ENCODE measurements around the gene TMEM240.
A peak's percentile ranks its signal among the peaks of the same experiment; 100 is the strongest.
"Not testable (repeated sequence)": the region's sequence is repeated elsewhere in the genome, so short reads cannot be mapped to it uniquely, and the experiment has no call there.

TMEM240 gene

DNA sequence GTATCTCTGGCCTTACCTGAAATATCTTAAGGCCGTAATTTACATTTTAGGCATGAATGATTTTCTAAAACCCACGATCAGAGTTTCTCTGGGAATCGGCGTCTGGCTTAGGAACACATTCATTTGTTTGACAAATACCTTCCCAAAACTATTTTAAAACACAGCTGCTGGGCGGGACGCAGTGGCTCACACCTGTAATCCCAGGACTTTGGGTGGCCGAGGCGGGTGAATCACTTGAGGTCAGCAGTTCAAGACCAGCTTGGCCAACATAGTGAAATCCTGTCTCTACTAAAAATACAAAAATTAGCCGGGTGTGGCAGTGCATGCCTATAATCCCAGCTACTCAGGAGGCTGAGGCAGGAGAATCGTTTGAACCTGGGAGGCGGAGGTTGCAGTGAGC lies 16.5 kb upstream of the TMEM240 start:
- DNase-seq: not testable (repeated sequence)

DNA sequence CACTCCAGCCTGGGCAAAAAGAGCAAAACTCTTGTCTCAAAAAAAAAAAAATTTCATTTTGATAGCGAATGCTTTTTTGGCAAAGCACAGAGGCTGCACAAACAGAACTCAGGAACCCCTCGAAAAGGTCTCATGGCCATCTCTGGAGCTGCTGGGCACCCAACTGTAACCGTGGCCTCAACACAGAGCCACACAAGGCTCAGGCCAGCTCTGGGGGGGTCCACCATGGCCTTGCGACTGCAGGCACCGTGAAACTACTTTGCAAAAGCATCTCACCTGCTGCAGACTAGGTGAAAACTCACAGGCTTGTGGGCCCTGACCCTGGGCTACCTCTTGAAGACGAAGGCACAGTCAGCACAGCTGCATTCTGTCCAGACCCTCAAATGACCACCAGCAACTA lies 16.1 kb upstream of the TMEM240 start:
- no peak for DNase-seq

DNA sequence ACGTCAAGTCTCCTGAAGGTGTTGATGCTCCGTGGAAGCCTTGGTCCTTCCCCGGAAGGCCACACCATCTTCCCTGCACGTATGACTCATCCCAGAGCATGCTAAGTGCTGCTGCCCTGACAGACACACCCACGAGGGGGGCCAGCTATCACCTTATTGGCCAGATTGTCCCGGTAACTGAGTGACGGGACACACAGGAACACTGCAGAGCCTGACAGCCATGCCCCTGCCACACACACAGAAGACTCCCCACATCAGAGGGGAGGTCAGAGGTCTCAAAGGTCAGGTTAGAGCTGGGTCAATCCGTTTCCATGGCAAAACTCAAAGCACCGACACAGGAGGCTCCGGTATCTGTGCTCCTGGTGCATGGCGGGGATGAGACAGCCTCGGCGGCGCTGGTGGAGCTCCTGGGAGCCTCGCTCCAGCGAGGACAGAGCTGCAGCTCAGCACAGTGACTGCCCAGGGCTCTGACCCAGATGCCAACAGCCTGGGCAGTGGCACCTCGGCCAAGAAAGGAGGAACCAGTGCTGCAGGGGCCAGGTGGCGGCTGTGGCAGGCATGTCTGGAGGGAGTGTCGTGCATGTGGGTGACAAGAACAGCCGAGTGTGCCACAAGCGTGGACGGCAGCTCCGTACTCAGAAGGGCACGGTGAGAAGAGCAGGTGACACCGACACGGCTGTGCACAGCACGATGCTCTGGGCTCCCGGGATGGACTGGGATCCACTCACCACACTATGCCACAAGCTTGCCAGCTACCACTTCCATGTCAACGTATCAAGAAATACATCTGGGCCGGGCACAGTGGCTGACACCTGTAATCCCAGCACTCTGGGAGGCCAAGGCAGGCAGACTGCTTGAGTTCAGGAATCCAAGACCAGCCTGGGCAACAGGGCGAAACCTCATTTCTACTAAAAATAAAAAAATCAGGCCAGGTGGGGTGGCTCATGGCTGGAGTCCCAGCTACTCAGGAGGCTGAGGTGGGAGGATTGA lies 14.8 kb upstream of the TMEM240 start:
- no peak for DNase-seq

DNA sequence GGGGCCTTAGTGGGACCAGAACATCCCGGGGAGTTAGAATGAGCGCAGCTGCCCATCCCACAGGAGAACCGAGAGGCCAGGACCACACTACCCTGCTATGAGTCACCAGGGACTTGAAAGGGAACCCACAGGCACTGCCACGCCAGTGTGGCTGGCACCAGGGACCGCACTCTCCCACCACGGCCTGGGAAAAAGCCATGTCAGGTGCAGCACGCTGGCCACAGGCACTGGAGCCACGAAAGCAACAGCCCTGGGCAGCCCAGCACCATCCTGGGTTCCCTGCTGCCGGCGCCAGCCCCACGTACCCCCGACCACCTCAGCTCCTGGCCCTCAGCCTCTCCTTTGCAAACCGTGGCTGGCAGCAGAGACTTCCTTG lies 14.1 kb upstream of the TMEM240 start:
- DNase-seq: no peak

DNA sequence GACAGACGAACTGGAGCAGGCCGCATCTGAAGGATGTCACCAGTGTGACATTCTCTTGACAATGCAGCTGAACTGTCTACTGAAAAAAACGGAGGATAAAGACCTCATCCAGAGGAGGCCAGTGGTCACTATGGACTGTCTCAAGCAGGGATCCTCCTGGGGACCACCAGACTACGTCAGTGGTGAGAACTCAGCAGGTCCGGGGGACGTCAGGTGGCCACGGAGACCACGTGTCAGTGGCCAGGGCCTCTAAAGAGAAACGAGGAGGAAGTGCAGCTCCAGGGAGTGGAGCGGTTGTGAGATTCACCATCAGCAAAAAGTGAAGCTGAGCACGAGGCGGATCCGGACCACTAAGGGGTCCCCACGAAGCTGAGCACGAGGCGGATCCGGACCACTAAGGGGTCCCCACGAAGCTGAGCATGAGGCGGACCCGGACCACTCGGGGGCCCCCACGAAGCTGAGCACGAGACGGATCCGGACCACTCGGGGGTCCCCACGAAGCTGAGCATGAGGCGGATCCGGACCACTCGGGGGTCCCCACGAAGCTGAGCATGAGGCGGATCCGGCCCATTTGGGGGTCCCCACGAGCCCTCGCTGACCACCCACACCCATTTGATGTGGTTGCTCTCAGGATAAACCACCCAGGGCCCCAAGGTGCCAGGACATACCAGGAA lies 13.5 kb upstream of the TMEM240 start:
- no peak for DNase-seq

DNA sequence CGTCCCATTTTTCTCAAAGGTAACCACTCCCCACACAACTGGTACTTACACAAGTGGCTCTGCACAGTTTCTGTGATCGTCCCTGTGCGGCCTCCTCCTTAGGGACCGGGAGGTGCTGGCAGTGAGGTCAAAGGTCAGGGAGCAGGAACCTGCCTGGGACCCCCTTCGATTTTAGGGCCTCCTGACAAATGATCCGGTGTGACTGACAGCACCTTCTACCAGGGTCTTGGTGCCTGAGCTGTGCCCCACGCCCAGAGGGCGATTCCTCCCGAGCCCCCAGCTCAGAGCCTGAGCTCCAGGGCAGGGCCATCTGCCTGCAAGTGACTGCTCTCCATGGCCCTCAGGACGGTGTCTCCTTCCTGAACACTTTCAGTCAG lies 11.8 kb upstream of the TMEM240 start:
- no peak for DNase-seq

DNA sequence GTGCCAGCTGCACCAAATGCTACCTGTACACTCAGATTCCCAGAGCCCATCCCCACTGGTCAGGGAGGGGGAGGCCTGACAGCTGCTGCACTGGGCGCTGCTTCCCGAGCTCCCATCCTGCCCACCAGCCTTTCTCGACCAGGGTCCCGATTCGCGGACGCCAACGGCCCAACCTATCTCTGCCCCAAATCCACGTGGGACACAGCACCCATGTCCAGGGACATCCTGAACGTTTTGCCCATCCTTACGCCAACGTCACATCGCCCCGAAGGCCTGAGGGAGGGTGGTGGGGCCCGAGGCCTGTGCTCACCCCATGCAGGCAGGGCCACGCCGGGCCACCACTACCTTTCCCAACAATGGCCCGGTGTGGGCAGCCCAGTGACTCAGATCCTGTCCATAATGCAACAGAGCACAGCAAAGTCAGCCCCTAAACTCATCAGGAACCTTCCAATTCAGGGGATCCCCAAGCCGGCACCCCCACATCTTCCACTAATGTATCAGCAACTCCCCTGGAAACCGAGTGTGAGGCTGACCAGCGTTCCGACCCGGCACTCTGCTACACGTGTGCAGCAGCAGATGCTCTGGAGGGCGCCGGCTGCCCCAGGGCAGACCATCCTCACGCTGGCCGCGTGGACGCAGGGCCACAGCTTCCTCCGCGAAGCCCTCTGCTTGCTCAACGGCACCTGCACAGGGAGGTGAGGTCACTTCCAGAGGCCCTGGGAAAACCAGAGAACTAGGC lies 11.3 kb upstream of the TMEM240 start:
- no peak for DNase-seq

DNA sequence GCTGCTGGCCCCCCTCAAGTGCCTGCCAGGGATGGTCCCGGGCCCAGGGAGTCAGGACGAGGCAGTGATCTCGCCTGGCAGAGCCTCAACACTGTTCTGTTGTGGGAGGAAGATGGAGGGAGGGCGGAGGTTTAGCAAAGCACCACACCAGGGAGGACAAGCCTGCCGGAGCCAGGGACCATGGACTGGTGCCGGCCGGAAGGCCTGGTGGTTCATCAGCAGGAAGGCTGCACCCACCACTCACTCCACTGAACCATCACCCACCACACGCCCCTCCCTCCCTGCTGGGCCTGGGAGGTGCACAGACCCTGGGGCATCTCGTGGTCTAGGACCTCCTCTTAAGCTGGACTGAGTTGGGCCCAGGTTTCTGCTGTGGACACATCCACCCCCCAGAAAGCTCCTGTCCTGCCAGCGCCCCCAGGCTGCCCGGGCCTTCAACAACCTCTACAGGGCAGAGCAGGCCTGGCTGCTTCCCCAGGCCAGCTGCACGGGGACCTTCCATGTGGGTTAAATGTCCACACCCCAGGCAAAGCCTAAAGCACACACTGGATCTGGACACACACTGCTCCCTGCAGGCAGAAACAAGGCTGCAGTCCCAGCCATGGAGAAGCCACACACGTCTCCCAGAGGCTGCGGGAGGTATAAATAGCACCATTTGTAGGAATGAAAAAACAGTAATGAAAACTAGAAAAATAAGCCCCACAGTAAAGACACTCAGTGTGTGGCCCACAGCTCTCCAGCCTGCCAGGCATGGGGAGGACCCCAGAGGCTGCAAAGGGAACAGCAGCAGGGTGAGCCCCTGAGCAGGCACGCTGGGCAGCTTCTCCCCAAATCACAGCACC lies 10.4 kb upstream of the TMEM240 start:
- DNase-seq: no peak

DNA sequence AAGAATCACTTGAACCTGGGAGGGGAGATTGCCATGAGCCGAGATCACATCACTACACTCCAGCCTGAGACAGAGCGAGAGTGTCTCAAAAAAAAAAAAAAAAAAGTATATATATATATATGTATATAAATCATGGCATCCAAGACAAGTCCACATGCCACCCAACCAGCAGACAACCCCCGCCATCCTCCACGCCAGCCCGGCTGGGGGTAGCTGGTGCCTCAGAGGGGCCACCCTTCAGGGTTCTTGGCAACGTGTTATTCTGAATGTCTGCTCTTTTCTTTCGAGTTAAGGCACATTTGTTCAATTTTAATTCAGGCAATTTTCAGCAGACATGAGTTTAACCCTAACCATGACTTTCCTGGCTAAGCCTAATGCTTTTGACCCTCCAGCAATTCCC lies 9.7 kb upstream of the TMEM240 start:
- no peak for DNase-seq

DNA sequence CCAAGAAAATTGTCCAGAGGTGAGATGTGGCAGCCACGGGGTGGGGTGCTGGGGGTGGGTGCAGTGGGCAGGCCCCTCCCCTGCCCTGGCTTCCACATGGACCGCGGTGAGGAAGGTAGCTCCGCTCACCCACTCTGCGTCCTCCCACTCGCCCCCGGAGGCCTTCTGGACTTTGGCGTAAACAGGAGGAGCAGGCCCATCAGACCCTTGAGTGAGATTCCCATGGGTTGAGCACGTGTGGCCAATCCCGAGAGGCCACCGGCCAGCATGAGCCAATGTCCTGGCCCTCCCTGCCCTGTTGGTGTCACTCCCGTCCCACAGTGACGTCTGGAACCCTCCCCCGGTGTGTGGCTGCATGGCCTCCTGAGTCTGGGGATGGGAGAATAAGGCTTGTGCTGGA lies 8.2 kb upstream of the TMEM240 start:
- DNase-seq: no peak

DNA sequence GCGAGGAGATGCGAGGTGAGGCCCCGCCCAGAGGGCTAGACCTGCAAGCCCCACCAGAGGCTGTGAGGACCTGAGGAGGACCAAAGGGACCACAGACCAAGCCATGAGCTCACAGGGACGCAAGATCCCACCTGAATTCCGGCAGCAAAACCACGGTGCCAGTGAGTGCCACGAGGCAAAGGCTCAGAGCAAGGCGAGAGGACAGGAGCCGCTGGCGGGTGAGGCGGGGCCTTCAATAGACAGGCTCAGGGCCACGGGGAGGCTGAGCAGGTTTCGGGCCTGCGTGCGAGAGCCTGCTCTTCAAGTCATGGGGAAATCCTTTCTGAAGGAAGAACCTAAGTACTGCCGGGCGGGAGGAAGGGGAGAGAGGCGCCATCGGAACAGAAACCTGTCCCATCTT lies 7.1 kb upstream of the TMEM240 start:
- DNase-seq: no peak

DNA sequence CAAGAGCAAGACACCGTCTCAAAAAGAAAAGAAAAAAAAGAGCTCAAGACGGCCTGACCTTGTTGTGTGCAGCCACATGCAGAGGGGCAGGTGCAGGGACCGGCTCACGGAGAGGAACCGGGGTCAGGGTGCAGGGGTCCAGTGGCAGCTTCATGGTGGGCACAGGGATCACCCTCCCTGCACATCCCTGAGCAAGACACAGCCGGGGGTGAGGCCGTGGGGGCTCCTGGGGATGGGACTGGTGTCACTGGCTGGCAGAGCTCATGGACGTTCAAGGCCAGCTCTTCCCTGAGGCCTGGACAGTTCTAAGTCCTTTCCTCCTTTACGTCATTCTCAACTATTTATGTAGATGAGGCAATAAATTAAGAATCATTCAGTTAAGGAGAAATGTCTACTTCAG lies 6.6 kb upstream of the TMEM240 start:
- no peak for DNase-seq

DNA sequence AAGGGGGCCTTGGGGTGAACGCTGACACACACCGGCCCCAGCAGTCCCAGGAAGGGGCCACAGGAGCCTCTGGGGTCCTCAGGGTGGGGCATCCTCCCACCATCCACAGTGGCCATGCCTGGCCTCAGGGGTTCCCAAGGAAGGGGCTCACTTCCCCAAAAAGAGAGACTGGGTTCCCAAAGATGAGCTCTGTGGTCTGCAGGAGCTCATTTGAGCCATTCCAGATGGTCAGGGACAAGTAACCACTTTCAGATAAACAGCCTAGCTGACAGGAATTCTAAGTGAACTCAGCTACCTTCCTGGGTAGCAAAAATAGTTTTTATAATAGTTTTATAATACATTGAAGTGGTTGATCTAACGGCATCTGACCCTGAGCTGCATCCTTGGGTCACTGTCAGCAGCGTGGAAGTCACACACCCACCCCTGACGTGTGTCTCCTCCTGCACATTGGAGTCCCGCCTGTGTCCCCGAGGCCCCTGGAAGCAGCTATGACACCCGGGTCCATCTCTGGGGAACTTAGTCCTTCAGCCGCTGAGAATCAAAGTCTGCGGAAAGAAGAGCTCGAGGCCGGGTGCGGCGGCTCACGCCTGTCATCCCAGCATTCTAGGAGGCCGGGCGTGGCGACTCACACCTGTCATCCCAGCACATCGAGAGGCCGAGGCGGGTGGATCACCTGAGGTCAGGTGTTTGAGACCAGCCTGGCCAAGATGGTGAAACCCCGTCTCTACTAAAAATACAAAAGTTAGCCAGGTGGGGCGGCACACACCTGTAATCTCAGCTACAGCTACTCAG lies 5.7 kb upstream of the TMEM240 start:
- no peak for DNase-seq

DNA sequence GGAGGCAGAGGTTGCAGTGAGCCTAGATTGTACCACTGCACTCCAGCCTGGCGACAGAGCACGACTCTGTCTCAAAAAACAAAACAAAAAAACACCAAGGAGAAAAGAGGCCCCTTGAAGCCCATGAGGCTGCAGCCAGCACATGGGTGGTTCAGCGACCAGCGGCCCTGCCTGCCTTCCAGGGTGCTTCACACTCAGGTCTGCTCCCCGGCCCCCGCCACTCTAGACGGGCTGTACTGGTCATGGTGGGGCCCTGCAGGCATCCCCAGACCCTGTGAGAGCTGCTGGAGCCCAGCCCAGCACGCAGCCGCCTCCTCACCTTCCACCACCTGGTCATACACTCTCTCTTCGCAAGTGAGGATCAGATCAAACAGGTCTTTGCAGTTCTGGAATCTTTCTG lies 4.1 kb upstream of the TMEM240 start:
- DNase-seq: no peak

DNA sequence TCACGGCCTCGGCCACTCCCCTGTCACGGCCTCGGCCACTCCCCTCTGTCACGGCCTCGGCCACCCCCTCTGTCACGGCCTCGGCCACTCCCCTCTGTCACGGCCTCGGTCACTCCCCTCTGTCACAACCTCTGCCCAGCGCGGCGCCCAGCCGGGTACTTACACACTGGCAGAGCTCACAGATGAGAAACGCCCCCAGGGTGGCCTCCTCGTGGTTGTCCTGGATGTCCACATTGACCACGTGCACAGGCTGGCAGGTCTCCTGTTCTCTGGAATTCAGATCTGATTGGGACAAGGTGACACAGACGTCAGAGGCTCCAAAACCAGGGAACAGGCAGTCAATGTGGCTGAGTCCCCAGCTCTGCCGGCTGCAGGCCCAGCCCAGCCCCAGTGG lies 3.3 kb upstream of the TMEM240 start:
- no peak for DNase-seq

DNA sequence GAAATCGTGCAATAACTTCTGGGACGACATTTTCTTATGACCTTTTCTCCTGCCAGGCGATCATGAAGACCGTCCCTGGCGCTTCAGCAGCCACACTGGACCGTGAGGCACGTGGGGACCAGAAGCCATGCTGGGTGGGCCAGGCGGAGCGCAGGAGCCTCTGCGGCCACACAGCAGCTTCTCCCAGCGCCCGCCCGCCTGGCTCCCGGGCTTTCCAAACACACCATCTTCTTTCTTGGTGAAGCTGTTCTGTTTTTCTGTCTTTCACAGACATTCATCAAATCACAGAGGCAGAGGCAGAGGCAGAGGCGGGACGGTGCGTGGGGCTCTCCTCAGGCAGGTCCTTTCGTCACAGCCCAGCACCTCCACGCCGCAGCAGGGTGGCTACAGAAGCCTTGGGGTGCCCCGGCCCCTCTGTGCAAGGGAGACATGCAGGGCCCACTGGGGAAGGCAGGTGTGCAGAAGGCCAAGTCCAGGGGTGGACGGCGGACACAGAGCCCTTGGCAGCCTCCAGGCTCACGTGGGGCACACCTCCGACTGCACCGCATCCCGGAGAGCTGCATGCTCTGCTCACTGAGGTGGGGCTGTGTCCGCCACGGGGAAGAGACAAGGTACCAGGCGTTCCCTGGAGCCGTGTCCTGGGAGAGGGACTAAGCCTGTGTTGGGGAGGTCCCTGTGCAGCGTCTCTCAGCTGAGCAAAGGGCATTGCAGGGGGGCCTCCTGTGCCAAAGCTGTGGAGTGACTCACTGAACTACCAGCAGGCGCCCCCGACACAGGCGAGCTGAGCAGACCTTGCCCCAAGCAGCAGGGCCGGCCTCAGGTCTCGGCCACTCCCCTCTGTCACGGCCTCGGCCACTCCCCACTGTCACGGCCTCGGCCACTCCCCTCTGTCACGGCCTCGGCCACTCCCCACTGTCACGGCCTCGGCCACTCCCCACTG lies 2.6 kb upstream of the TMEM240 start:
- peak; percentile 19 for DNase-seq

DNA sequence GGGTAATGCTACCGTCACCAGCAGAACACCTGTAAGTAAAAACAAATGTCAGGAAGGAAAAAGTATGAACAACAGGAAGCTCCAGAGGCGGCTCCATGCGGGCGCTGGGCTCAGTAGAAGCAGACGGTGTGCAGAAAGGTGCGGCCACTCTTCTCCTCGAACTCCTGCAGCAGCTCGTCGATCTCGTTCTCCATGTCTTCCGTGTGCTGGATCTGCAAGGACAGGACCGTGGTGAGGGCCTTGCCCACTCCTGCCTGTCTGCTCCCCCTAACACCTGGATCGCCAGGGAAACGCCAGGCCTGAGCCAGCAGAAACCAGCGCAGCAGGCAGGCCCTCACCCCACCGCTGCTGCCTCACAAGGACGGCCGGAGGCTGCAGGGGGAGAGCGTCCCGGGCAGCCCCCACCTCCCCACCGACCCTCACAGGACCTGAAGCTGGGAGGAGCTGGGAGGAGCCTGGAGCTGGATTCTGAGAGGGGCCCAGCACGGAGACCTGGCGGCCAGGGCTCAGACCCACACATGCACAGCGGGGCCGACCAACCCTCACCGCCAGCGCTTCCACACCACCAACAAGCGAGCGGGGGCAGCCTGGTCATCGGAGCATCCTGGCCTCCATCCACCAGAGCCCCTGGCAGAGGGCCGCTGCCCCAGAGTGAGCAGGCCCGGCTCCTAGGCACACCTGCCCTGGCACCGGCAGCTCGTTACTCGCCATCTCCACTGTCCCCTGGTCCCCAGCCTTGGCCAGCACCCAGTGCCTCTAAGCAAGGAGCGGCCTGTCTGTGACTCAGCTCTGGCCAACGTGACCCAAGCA lies 1.7 kb upstream of the TMEM240 start:
- DNase-seq: no peak

DNA sequence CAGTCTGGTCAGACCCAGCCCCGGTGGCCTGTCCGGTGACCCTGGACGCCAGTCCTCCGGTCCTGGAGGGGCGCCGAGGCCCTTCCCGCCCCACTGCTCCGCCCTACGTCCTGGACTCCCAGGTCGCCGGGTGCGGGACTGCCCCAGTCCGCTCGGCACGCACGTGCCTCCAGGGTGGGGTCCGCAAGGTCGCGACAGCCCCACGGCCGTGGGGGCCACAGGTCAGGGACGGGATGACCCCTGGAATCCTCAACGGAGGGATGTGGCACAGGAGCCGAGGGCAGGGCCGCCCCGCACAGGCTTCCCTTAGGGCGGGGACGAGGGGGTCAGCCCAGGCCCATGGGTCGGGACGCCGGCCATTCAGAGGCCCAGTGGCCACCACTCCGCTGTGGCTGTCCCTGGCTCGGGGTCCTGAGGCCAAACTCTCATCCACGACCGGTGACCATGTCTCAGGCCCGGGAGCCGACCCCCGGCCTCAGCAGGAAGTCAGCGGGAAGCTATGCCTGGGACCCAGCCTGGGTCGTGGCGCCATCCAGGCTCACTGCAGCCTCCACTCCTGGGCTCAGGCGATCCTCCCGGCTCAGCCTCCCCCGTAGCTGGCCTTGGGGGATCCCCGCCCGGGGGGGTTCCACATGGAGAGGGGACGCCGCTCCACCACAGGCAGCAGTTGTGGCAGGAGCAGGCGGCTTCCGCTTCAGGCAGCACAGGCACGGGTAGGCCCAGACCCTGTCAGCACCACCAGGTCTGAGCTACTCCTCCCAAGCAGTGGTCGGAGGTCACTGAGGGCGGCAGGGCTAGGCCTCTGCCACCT lies 599 bp upstream of the TMEM240 start:
- DNase-seq: no peak
